Measurements from ENCODE around the gene OSBPL9.

The OSBPL9 gene

DNA sequence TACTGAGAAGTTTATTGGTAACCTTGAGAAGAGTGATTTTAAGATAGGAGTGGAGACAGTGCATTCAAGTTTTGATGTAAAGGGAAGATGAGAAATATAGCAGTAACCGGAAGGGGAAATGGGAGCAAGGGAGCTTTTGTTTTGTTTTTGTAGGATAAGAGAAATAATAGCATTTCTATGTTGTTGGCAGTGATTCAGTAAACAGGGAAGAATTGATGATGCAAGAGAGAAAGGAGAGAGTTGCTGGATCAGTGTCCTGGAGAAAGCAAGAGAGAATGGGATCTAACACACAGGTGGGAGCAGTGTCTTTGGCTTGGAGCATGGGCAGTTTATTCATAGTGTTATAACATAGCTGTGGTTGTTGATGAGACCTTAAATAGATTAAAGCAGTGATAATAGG, 56.4 kb downstream of the OSBPL9 start:
- no peak for DNase-seq (ENCODE audit: low read depth in 1 of 2, low spot score in 1 of 2)
- H3K27ac ChIP-seq (replicated peaks), result no peak overlapping the region
- H3K4me3 ChIP-seq (replicated peaks; ENCODE audit: insufficient read depth, low read length), result no peak overlapping the region
- no peaks in the 10 kb centered on the region for H3K27me3 ChIP-seq (ENCODE audit: insufficient read depth, poor library complexity, severe bottlenecking)
- TF ChIP-seq POLR2AphosphoS5 (IDR thresholded peaks at IDR 0.05; ENCODE audit: low read depth) (no peak), SPI1 (IDR thresholded peaks at IDR 0.05; ENCODE audit: borderline replicate concordance, low read depth) (no peak), GABPA (IDR thresholded peaks at IDR 0.05; ENCODE audit: low read depth) (no peak), CTCF (IDR thresholded peaks at IDR 0.05; ENCODE audit: insufficient read depth, low read length) (no peak)
- TF ChIP-seq, protein P1, sequence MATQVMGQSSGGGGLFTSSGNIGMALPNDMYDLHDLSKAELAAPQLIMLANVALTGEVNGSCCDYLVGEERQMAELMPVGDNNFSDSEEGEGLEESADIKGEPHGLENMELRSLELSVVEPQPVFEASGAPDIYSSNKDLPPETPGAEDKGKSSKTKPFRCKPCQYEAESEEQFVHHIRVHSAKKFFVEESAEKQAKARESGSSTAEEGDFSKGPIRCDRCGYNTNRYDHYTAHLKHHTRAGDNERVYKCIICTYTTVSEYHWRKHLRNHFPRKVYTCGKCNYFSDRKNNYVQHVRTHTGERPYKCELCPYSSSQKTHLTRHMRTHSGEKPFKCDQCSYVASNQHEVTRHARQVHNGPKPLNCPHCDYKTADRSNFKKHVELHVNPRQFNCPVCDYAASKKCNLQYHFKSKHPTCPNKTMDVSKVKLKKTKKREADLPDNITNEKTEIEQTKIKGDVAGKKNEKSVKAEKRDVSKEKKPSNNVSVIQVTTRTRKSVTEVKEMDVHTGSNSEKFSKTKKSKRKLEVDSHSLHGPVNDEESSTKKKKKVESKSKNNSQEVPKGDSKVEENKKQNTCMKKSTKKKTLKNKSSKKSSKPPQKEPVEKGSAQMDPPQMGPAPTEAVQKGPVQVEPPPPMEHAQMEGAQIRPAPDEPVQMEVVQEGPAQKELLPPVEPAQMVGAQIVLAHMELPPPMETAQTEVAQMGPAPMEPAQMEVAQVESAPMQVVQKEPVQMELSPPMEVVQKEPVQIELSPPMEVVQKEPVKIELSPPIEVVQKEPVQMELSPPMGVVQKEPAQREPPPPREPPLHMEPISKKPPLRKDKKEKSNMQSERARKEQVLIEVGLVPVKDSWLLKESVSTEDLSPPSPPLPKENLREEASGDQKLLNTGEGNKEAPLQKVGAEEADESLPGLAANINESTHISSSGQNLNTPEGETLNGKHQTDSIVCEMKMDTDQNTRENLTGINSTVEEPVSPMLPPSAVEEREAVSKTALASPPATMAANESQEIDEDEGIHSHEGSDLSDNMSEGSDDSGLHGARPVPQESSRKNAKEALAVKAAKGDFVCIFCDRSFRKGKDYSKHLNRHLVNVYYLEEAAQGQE (IDR thresholded peaks at IDR 0.05; ENCODE audit: insufficient replicate concordance, low read depth), result no peak

- Histone ChIP-seq H3K27ac (replicated peaks) (no peak overlapping the region), H3K27me3 (ENCODE audit: insufficient read depth, poor library complexity, severe bottlenecking) (no peaks in the 10 kb centered on the region), H3K4me3 (replicated peaks; ENCODE audit: insufficient read depth, low read length) (no peak overlapping the region)
- DNase-seq (ENCODE audit: low read depth in 1 of 2, low spot score in 1 of 2), result no peak
- no peak for TF ChIP-seq CTCF (IDR thresholded peaks at IDR 0.05; ENCODE audit: insufficient read depth, low read length)
- no peak for TF ChIP-seq POLR2AphosphoS5 (IDR thresholded peaks at IDR 0.05; ENCODE audit: low read depth)
- no peak for TF ChIP-seq SPI1 (IDR thresholded peaks at IDR 0.05; ENCODE audit: borderline replicate concordance, low read depth)
- no peak for TF ChIP-seq GABPA (IDR thresholded peaks at IDR 0.05; ENCODE audit: low read depth)
- TF ChIP-seq, protein P1 (IDR thresholded peaks at IDR 0.05; ENCODE audit: insufficient replicate concordance, low read depth), result no peak
These were observed 58.4 kb downstream of the OSBPL9 start for GRCh38 chr1:51675177-51675780.

GRCh38 chr1:51679435-51679834, 62.5 kb downstream of the OSBPL9 start:
- Histone ChIP-seq H3K27ac (replicated peaks) (no peak overlapping the region), H3K27me3 (ENCODE audit: insufficient read depth, poor library complexity, severe bottlenecking) (no peaks in the 10 kb centered on the region), H3K4me3 (replicated peaks; ENCODE audit: insufficient read depth, low read length) (no peak overlapping the region)
- DNase-seq (ENCODE audit: low read depth in 1 of 2, low spot score in 1 of 2), result no peak
- TF ChIP-seq CTCF (IDR thresholded peaks at IDR 0.05; ENCODE audit: insufficient read depth, low read length), result no peak
- no peak for TF ChIP-seq GABPA (IDR thresholded peaks at IDR 0.05; ENCODE audit: low read depth)
- no peak for TF ChIP-seq SPI1 (IDR thresholded peaks at IDR 0.05; ENCODE audit: borderline replicate concordance, low read depth)
- TF ChIP-seq POLR2AphosphoS5 (IDR thresholded peaks at IDR 0.05; ENCODE audit: low read depth), result no peak
- TF ChIP-seq, protein P1 (IDR thresholded peaks at IDR 0.05; ENCODE audit: insufficient replicate concordance, low read depth), result no peak
